Endothelial cell (in vitro differentiated cells): ENCODE data around the gene LZTFL1. TPM values are rescaled to one million over a fixed set of nuclear protein-coding genes. Genes with fewer than 3 reads are reported as not detected.

Source experiments
- DNase-seq: peaks from one replicate; pipeline ENCODE4 v3.0.0; 2021; ENCODE audit warnings: low spot score
- H3K27ac Mint-ChIP-seq: one replicate; pipeline ENCODE4 v1.8.0; 2021; ENCODE audit warnings: mixed read lengths, inconsistent platforms; ENCODE audit not compliant: unreplicated experiment
- H3K27me3 Mint-ChIP-seq: one replicate; pipeline ENCODE4 v1.8.0; 2021; ENCODE audit warnings: mild to moderate bottlenecking, moderate library complexity, mixed read lengths, inconsistent platforms; ENCODE audit not compliant: unreplicated experiment
- H3K36me3 Mint-ChIP-seq: one replicate; pipeline ENCODE4 v1.8.0; 2021; ENCODE audit warnings: mild to moderate bottlenecking, low read depth, mixed read lengths, inconsistent platforms; ENCODE audit not compliant: unreplicated experiment
- H3K4me1 Mint-ChIP-seq: one replicate; pipeline ENCODE4 v1.8.0; 2021; ENCODE audit warnings: mild to moderate bottlenecking, mixed read lengths, inconsistent platforms; ENCODE audit not compliant: unreplicated experiment
- H3K4me3 Mint-ChIP-seq: one replicate; pipeline ENCODE4 v1.8.0; 2021; ENCODE audit warnings: mild to moderate bottlenecking, mixed read lengths, inconsistent platforms; ENCODE audit not compliant: unreplicated experiment
- H3K9me3 Mint-ChIP-seq: one replicate; pipeline ENCODE4 v1.8.0; 2021; ENCODE audit warnings: mixed read lengths, inconsistent platforms; ENCODE audit not compliant: unreplicated experiment
- CTCF ChIP-seq: fragments of 200-600 bp; sonication (generic); IDR thresholded peaks from one replicate; pipeline ENCODE4 v1.5.0; 2021; ENCODE audit warnings: antibody characterized with exemption; ENCODE audit not compliant: unreplicated experiment
- total RNA-seq: library from RNA; stranded (reverse); fragmentation: NEBNext Ultra II Directional; extraction: Animal tissue kit (Norgen Biotek cat#: 25700); gene quantifications from one replicate; pipeline ENCODE4 v1.2.1, GENCODE V29; 2021; ENCODE audit not compliant: unreplicated experiment

LZTFL1 gene
- total RNA-seq, 1 donor from 2014 or later: 19.5 TPM

- no peak for TF ChIP-seq CTCF
- DNase-seq: no peak
- Mint-ChIP-seq H3K4me1 (peaks cover 15% of the 10 kb centered on the region), H3K4me3 (no peak overlapping the region), H3K27ac (no peak overlapping the region), H3K9me3 (no peaks in the 10 kb centered on the region), H3K36me3 (peaks cover 10% of the 10 kb centered on the region), H3K27me3 (peaks cover 1% of the 10 kb centered on the region)
Measured at GRCh38 chr3:45789235-45789812, 52.6 kb downstream of the LZTFL1 start.

- no peak overlapping the region for H3K27ac Mint-ChIP-seq
Measured at GRCh38 chr3:45787551-45787950, 54.4 kb downstream of the LZTFL1 start.

GRCh38 chr3:45786801-45787495 is 55.0 kb downstream of the LZTFL1 start:
- Mint-ChIP-seq H3K27ac (no peak overlapping the region), H3K9me3 (no peaks in the 10 kb centered on the region), H3K4me3 (no peak overlapping the region), H3K36me3 (peaks cover 10% of the 10 kb centered on the region), H3K4me1 (peaks cover 15% of the 10 kb centered on the region), H3K27me3 (peaks cover 1% of the 10 kb centered on the region)
- no peak for DNase-seq
- no peak for TF ChIP-seq CTCF

More at GRCh38 chr3:45787551-45787950, 54.4 kb downstream of the LZTFL1 start:
- H3K4me1 Mint-ChIP-seq: peaks cover 15% of the 10 kb centered on the region
- H3K27me3 Mint-ChIP-seq: peaks cover 1% of the 10 kb centered on the region
- H3K9me3 Mint-ChIP-seq: no peaks in the 10 kb centered on the region
- TF ChIP-seq CTCF: no peak
- H3K36me3 Mint-ChIP-seq: peaks cover 10% of the 10 kb centered on the region
- no peak for DNase-seq
- H3K4me3 Mint-ChIP-seq: no peak overlapping the region

- H3K9me3 Mint-ChIP-seq: no peaks in the 10 kb centered on the region
- no peak overlapping the region for H3K4me3 Mint-ChIP-seq
- peaks cover 4% of the 10 kb centered on the region for H3K36me3 Mint-ChIP-seq
- H3K27ac Mint-ChIP-seq: no peak overlapping the region
- peaks cover 3% of the 10 kb centered on the region for H3K4me1 Mint-ChIP-seq
- DNase-seq: no peak
- TF ChIP-seq CTCF: no peak
- peaks cover 1% of the 10 kb centered on the region for H3K27me3 Mint-ChIP-seq
Measured at GRCh38 chr3:45785605-45786150, 56.2 kb downstream of the LZTFL1 start.

GRCh38 chr3:45783667-45784066 is 58.3 kb downstream of the LZTFL1 start:
- DNase-seq: no peak
- H3K4me1 Mint-ChIP-seq: no peaks in the 10 kb centered on the region
- no peak overlapping the region for H3K27ac Mint-ChIP-seq
- no peak for TF ChIP-seq CTCF
- no peaks in the 10 kb centered on the region for H3K9me3 Mint-ChIP-seq
- H3K36me3 Mint-ChIP-seq: peaks cover 4% of the 10 kb centered on the region
- peaks cover 1% of the 10 kb centered on the region for H3K27me3 Mint-ChIP-seq
- H3K4me3 Mint-ChIP-seq: no peak overlapping the region
